ENCODE data around the gene PHACTR1. TPM values are rescaled to one million over a fixed set of nuclear protein-coding genes. Genes with fewer than 3 reads are reported as not detected.

The PHACTR1 gene
- polyA plus RNA-seq, 1 of the 3 experiments (the other 2 are of a cell fraction), result 0.12 TPM

DNA sequence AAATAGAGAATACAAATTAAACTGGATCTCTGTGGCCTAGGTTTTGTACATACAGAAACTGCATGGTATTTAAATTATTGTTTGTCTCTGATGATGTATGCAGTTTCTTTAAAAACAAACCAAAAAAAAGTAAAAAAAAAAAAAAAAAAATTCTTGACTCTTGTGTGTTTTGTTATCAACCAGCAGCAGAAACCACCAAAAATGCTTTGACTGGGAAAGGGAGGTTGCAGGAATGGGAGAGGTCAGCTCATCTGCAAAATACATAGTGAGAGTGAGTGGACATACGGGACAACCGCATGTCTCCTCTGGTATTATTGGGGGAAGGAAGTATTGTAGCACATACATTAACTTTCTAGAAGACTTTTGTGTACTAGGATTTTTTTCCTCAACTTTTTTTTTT, 573.8 kb downstream of the PHACTR1 start:
- no peak overlapping the region for H3K27ac ChIP-seq (ENCODE audit: low read depth in 2 of 2, low read length in 1 of 2)
- no peaks in the 10 kb centered on the region for H3K79me2 ChIP-seq (ENCODE audit: insufficient read depth)
- H3K9ac ChIP-seq, result no peak overlapping the region
- CTCF ChIA-PET, result interaction anchor here (0.7 kb wide), 1 partner anchor 378 kb away, joined by 3 read pairs; no protein-coding TSS in a partner anchor
- no peak overlapping the region for H3K4me3 ChIP-seq (ENCODE audit: low read depth in 2 of 2, low read length in 1 of 2)
- WGBS (ENCODE audit: low lambda C conversion rate), result 100% methylated on average over 2 of the region's 2 CpGs
- no peak overlapping the region for H3K4me2 ChIP-seq
- no peaks in the 10 kb centered on the region for H3K4me1 ChIP-seq (ENCODE audit: control insufficient read depth in 1 of 2, insufficient read depth in 2 of 2, low read depth in 1 of 2, low read length in 1 of 2)
- H3K9me2 ChIP-seq, result no peaks in the 10 kb centered on the region
- H2AFZ ChIP-seq (ENCODE audit: low read depth), result no peak overlapping the region
- H3K9me3 ChIP-seq, result no peaks in the 10 kb centered on the region
- no peaks in the 10 kb centered on the region for H3K27me3 ChIP-seq (ENCODE audit: insufficient read depth)
- H3F3A ChIP-seq (replicated peaks; ENCODE audit: insufficient read depth), result no peaks in the 10 kb centered on the region
- no peaks in the 10 kb centered on the region for H4K20me1 ChIP-seq (ENCODE audit: insufficient read depth)
- peaks cover 6 to 27% of the 10 kb centered on the region in 2 experiments for H3K36me3 ChIP-seq (replicated peaks in 1 of 2; ENCODE audit: control insufficient read depth in 1 of 2, insufficient read depth in 2 of 2, low read length in 1 of 2)
- no peak for TF ChIP-seq TAF1 (IDR thresholded peaks at IDR 0.05; ENCODE audit: borderline replicate concordance, low read depth, low read length)
- TF ChIP-seq, protein P1, sequence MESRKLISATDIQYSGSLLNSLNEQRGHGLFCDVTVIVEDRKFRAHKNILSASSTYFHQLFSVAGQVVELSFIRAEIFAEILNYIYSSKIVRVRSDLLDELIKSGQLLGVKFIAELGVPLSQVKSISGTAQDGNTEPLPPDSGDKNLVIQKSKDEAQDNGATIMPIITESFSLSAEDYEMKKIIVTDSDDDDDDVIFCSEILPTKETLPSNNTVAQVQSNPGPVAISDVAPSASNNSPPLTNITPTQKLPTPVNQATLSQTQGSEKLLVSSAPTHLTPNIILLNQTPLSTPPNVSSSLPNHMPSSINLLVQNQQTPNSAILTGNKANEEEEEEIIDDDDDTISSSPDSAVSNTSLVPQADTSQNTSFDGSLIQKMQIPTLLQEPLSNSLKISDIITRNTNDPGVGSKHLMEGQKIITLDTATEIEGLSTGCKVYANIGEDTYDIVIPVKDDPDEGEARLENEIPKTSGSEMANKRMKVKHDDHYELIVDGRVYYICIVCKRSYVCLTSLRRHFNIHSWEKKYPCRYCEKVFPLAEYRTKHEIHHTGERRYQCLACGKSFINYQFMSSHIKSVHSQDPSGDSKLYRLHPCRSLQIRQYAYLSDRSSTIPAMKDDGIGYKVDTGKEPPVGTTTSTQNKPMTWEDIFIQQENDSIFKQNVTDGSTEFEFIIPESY (IDR thresholded peaks at IDR 0.05; ENCODE audit: borderline replicate concordance, low read depth), result no peak
- TF ChIP-seq SIN3A (IDR thresholded peaks at IDR 0.05; ENCODE audit: borderline replicate concordance, low read depth, low read length), result no peak
- no peak for TF ChIP-seq FOSL2 (IDR thresholded peaks at IDR 0.05; ENCODE audit: borderline replicate concordance, low read depth)
- TF ChIP-seq, protein P2, sequence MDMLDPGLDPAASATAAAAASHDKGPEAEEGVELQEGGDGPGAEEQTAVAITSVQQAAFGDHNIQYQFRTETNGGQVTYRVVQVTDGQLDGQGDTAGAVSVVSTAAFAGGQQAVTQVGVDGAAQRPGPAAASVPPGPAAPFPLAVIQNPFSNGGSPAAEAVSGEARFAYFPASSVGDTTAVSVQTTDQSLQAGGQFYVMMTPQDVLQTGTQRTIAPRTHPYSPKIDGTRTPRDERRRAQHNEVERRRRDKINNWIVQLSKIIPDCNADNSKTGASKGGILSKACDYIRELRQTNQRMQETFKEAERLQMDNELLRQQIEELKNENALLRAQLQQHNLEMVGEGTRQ (IDR thresholded peaks at IDR 0.05; ENCODE audit: borderline replicate concordance, low read depth, low read length), result no peak
- no peak for TF ChIP-seq FOXM1 (IDR thresholded peaks at IDR 0.05; ENCODE audit: low read depth)
- no peak for TF ChIP-seq NFIC (IDR thresholded peaks at IDR 0.05; ENCODE audit: borderline replicate concordance)
- TF ChIP-seq TEAD4 (IDR thresholded peaks at IDR 0.05; ENCODE audit: borderline replicate concordance, insufficient read depth), result no peak
- TF ChIP-seq FOXJ3 (CRISPR knock-in tag; IDR thresholded peaks at IDR 0.05), result no peak
- TF ChIP-seq MXI1 (IDR thresholded peaks at IDR 0.05; ENCODE audit: low read depth, low read length), result no peak
- TF ChIP-seq MEF2A (IDR thresholded peaks at IDR 0.05; ENCODE audit: borderline replicate concordance, low read depth), result no peak
- TF ChIP-seq, protein P3, sequence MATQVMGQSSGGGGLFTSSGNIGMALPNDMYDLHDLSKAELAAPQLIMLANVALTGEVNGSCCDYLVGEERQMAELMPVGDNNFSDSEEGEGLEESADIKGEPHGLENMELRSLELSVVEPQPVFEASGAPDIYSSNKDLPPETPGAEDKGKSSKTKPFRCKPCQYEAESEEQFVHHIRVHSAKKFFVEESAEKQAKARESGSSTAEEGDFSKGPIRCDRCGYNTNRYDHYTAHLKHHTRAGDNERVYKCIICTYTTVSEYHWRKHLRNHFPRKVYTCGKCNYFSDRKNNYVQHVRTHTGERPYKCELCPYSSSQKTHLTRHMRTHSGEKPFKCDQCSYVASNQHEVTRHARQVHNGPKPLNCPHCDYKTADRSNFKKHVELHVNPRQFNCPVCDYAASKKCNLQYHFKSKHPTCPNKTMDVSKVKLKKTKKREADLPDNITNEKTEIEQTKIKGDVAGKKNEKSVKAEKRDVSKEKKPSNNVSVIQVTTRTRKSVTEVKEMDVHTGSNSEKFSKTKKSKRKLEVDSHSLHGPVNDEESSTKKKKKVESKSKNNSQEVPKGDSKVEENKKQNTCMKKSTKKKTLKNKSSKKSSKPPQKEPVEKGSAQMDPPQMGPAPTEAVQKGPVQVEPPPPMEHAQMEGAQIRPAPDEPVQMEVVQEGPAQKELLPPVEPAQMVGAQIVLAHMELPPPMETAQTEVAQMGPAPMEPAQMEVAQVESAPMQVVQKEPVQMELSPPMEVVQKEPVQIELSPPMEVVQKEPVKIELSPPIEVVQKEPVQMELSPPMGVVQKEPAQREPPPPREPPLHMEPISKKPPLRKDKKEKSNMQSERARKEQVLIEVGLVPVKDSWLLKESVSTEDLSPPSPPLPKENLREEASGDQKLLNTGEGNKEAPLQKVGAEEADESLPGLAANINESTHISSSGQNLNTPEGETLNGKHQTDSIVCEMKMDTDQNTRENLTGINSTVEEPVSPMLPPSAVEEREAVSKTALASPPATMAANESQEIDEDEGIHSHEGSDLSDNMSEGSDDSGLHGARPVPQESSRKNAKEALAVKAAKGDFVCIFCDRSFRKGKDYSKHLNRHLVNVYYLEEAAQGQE (IDR thresholded peaks at IDR 0.05; ENCODE audit: low read depth, low read length), result no peak
- TF ChIP-seq, protein P4, sequence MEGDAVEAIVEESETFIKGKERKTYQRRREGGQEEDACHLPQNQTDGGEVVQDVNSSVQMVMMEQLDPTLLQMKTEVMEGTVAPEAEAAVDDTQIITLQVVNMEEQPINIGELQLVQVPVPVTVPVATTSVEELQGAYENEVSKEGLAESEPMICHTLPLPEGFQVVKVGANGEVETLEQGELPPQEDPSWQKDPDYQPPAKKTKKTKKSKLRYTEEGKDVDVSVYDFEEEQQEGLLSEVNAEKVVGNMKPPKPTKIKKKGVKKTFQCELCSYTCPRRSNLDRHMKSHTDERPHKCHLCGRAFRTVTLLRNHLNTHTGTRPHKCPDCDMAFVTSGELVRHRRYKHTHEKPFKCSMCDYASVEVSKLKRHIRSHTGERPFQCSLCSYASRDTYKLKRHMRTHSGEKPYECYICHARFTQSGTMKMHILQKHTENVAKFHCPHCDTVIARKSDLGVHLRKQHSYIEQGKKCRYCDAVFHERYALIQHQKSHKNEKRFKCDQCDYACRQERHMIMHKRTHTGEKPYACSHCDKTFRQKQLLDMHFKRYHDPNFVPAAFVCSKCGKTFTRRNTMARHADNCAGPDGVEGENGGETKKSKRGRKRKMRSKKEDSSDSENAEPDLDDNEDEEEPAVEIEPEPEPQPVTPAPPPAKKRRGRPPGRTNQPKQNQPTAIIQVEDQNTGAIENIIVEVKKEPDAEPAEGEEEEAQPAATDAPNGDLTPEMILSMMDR (IDR thresholded peaks at IDR 0.05), result no peak
- TF ChIP-seq, protein P5, sequence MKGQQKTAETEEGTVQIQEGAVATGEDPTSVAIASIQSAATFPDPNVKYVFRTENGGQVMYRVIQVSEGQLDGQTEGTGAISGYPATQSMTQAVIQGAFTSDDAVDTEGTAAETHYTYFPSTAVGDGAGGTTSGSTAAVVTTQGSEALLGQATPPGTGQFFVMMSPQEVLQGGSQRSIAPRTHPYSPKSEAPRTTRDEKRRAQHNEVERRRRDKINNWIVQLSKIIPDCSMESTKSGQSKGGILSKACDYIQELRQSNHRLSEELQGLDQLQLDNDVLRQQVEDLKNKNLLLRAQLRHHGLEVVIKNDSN (IDR thresholded peaks at IDR 0.05; ENCODE audit: borderline replicate concordance, low read depth), result no peak
- TF ChIP-seq GATA2 (CRISPR knock-in tag; IDR thresholded peaks at IDR 0.05), result no peak
- TF ChIP-seq ELF1 (IDR thresholded peaks at IDR 0.05), result no peak
- no peak for TF ChIP-seq YY1 (IDR thresholded peaks at IDR 0.05; ENCODE audit: low read depth)
- POLR2A ChIA-PET, result no interaction called here
- no peak for DNase-seq

Measured in SK-N-SH (cell line).